HG03442 (cell line): ENCODE measurements around the gene ITLN1.

ENCODE experiments used
- ATAC-seq: cut with Tn5 transposase; IDR thresholded peaks from one replicate; pipeline ENCODE4 v1.9.1; 2021; ENCODE audit warnings: mild to moderate bottlenecking, moderate library complexity; ENCODE audit not compliant: unreplicated experiment

ITLN1 gene

GRCh38 chr1:160826546-160826945, 58.4 kb downstream of the ITLN1 start:
- no peak for ATAC-seq
